Esophagus mucosa (tissue), 1 donor: ENCODE results near the gene SEPTIN1. TPM values are rescaled to one million over a fixed set of nuclear protein-coding genes. Genes with fewer than 3 reads are reported as not detected.

Experiments
- ATAC-seq: fragments of 200-7000 bp; cut with Tn5 transposase; one replicate; pipeline ENCODE4 v1.9.1; 2020
- total RNA-seq: library from RNA; stranded (reverse); gene quantifications from one replicate; pipeline ENCODE4 v1.2.4, GENCODE V29; 2023
- donor health status: DM: yes; HTN: yes; CAD: no.

SEPTIN1 gene
- total RNA-seq, 1 donor from 2014 or later: 2.4 TPM

DNA sequence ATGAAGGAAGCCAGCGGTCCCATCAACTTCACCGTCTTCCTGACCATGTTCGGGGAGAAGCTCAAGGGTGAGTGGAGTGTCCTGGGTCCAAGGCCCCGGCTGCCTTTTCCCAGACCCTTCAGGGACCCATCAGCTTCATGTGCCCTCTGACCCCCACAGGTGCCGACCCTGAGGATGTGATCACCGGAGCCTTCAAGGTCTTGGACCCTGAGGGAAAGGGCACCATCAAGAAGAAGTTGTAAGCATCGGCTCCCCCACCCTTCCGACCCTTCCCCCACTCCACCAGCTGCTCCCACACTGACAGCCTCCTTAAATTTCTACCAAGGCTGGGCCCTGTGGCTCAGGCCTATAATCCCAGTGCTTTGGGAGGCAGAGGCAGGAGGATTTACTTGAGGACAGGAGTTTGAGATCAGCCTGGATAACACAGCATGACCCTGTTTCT, 5.9 kb downstream of the SEPTIN1 start:
- ATAC-seq: no peak

DNA sequence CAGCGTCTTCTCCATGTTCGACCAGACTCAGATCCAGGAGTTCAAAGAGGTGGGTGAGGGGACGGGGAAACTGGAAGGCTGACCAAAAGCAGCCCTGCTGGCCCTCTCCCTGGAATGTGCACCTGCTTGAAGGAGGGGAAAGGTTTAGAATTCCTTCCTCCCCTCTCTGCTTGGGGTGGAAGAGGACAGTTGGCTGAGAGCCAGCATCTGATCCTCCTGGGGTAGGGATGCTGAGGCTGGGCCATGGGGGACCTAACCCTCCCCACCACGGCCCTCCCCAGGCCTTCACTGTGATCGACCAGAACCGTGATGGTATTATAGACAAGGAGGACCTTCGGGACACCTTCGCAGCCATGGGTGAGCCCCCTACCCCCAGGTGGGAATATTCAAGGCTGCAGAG, 6.5 kb downstream of the SEPTIN1 start:
- no peak for ATAC-seq

DNA sequence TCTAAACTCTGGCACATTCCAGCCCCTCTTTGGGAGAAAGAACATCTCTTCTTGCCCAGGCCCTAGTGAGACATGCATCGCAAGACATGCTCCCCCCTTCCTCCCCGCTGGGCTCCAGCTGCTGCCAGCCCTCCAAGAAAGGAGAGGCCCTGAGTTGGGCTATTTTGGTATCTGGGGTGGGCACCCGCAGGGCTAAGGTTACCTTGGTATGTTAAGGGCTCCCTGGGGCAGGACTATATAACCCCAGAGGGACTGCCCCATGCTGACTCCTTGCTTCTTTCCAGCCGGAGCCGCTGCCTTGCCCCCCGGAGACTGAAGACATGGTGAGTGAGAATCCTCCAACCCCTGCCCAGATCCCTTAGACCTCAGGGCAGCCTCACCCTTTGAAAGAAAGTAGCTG, 7.8 kb downstream of the SEPTIN1 start, which contains the start of gene MYL11:
TSS of gene MYL11 (plus strand) at position 265 of the 400 bp plus-strand sequence. CDS start at position 321, 56 bp downstream.
- ATAC-seq: no peak

DNA sequence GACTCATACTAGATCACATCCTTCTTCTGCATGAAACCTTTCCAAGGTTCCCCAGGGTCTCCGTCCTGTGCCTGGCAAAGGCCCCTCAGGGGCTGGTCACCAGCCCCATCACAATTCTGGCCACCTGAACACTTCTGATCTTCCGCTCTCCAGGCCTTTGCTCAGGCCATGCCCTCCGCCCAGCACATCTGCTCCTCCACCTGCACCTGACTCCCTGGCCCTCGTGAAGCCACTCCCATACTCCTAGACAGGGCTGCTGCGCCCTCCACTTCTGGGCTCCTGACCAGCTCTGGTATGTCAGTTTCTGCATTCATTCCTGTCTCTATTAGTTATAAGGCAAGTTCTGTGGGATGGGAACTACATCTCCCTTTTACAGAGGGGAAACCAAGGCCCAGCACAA, 9.6 kb downstream of the SEPTIN1 start:
- ATAC-seq: no peak

DNA sequence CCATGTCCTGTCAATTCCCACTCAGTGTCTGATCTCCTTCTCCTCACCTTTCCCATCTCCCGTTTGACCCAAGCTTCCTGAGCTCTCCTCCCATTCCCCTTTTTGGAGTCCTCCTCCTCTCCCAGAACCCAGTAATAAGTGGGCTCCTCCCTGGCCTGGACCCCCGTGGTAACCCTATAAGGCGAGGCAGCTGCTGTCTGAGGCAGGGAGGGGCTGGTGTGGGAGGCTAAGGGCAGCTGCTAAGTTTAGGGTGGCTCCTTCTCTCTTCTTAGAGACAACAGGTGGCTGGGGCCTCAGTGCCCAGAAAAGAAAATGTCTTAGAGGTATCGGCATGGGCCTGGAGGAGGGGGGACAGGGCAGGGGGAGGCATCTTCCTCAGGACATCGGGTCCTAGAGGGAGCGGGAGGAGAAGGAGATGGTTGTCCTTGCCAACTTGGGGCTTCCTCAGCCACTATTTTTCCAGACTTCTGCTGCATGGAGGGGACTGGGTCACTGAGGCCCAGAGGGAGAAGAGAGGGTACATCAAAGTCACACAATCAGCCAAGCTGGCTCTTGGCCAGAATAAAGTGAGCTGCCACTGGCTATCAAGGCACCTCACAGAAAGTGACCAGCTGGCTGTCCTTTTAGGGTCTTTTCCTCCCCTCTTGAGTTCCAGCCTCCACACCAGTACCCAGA, 10.2 kb downstream of the SEPTIN1 start:
- no peak for ATAC-seq

DNA sequence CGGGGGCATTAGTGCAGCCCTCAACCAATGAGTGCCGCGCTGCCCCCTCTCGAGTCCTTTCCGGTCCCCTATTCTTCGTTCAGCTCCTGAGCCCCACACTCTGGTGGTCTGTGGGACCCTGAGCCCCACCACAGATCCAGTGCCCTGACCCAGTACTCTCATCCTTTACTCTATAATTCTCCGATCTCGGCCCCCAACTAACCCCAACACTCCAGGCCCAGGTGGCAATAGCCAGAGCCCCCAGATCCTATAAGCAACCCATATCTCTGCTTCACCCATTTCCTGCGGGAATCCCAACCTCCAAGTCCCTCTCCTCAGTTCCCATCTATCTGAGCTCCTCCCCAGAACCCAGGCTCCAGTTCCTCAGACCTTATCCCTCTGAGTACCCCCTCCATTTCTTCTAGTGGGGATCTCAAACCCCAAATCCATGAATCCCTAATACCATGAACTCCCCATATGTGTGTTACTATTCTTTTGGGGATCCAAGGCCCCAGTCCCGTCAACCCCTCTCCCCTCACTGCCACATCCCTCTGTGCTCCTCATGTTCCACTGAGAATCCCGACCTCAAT, 11.0 kb downstream of the SEPTIN1 start:
- no peak for ATAC-seq

DNA sequence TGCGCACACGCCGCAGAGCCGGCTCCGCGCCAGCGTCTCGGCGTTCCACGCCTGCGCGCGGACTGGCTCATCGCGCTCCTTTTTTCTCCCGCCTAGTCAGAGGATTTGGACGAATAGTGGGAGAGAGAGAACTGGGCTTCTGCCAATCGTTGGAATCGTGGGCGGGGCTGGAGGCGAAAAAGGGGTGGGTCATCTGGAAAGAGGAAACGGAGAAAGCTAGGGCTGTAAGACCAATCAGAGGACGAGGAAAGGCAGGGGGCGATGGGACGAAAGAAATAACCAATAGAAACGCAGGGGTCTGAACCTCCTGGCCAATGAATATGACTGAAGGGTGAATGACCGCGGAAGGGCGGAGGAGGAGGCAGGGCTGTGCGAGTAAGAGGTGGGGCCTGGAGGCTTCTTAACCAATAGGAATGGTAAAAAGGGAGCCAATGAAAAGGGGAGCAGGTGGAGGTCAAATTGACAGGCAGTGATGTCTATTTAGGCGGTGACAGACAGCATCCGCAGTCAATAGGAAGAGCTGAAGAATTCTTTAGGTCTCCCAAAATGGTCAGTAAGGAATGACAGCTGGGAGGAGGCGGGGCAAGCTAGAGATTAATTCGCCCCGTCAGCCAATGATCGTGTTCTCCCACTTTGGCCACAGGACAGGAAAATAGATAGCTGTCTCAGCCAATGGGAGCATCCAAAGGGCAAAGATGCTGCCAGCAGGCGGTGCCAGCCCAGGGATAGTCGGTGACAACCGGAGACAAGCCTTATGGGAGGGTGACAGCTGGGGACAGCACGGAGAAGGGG, 11.7 kb downstream of the SEPTIN1 start, which contains the start of gene TBC1D10B:
TSS of gene TBC1D10B (minus strand) at position 39 of the 792 bp plus-strand sequence. CDS start 311 bp downstream, outside the sequence.
- peak; percentile 93 for ATAC-seq

DNA sequence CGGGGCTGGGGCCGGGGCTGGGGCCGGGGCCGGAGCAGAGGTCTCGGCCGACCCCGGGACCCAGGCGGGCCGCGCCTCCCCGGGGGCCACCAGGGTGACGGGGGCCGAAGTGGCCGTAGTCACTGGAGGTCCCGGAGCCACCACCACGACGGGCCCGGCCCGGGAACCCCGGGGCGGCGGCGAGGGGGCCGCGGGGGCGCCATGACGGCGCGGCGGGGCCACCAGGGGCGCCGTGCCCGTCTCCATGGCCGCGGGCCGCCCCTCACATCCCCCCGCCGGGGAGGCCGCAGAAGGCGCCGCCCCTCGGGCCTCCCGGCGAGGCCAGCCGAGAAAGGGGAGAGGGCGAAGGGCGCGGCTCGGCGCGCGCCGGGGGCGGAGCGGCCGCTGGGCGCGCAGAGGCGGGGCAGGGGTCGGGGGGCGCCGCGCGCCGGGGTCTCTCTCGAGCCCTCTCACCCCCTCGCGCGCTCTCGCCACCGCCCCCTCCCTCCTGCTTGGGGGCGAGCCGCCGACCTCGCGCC, 12.4 kb downstream of the SEPTIN1 start:
- ATAC-seq: no peak

DNA sequence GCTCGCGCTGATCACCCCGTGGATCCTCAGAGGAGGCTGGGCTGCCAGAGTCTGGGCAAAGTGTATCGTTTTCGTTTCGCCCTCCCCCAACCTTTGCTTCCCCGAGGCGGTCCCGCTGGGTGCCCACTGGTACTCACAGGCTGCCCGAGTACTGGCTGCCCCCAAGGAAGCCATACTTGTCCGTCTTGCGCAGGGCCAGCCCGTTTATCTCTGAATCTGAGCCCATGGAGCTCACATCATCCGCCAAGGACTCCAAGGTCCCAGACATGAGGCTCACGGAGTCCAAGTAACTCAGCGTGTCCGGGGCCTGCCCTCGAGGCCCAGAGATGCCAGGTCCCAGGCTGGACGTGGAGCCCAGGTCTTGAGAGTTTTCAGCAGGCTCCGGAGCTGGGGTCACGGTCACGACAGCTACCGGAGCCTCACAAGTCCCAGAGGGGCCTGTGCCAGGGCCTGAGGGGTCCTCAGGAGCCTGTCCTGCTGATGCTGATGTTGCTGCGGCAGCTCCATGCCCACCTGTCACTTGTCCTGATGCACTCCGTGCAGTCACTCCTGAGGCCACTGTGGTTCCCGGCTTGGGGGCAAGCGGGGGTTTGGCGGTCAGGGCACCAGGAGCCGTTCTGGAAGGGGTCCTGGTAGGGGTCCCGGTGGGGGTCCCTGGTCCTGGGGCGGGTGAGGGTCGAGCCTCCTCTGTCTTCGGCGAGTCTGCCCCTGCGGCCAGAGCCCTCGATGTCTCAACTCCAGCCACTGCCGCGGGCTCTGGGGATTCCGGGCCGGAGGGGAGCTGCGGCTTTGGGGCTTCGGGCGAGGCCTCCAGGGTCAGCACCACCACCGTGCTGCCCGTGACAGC, 13.0 kb downstream of the SEPTIN1 start:
- no peak for ATAC-seq

DNA sequence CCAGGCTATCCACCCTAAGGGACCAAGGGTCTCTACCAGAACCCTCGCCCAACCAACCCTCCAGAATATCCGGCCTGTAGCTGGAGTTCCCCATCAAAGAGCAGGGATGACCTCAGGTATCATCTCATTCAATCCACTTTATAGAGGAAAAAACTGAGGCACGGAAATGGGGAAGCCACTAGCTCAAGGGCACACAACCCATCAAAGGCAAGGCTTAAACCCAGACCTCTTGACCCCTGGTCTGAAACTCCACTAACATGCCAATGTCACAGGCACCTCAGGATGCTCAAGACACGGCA, 13.6 kb downstream of the SEPTIN1 start:
- no peak for ATAC-seq

DNA sequence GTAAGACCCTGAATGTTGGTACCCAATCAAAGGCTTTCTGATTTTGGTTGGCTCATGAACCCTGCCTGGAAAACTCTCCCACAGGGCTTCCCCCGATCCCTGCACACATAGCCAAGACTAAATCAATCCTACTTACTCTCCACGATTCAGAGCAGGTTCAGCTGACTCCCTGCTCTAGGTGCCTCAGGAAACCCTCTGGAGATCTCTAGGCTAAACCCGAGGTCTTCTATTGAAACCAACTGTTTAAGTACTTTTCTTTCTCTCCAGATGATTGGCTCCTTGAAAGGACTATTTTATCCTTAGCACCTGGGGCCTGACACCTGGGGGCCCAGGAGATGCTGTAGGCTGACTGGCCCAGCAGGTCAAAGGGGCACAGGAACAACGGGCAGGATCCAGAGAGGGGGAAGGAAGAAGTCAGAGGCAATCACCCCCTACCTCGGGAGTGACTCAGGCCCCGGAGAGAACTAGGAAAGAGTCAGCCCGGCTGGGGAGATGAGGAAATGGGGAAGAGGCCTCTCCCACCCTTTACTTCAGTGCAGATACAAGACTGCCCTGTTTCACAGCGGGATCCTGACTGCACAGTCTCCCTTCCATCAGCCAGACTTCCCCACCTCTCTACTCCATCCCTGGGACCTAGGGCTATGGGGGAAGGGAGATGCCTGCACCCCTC, 14.1 kb downstream of the SEPTIN1 start:
- ATAC-seq: no peak

DNA sequence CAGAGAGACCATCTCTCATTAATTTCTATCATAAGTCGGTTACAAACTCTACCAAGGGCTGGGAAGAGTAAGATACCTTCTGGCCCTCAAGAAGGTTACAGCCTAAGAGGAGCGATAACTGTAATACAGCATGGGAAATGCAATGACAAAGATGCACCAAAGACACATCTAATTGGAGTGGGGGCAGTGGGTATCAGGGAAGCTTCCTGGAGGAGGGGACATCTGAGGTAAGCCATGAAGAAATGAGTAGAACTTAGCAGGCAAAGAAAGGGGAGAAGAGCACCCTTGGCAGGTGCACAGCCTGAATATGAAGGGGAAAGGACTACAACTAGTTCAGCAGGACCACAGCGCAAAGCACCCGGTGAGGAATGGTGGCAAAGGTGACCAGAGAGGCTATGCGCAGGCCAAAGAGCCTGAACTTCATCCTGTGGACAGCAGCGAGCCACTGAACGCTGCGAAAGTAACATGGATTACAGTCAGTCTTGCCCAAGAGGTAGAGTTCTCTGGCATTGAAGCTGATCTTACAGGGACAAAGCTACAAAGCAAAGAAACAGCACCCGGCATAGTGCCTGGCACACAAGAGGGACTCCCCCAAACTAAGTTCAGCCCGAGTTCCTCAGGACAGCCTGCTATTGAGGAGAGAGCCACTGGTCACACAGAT, 14.9 kb downstream of the SEPTIN1 start:
- no peak for ATAC-seq

DNA sequence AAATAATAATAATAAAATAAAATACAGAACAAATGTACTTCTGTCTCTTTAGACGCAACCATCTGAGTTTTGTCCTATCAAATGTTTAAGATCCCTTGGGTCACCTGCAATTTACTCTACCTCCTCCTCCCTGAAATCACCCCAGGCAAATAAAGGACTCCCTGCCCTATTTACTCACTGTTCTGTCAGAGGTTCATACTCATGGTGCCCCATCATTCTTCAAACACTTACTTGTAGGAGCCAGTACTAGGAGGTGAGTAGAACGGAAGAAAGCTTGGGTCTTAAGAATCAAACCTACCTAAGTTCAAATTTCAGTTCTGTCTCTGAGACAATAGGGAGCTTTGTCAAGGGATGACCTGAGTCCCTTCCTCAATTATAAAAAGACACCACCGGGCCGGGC, 15.8 kb downstream of the SEPTIN1 start:
- no peak for ATAC-seq

DNA sequence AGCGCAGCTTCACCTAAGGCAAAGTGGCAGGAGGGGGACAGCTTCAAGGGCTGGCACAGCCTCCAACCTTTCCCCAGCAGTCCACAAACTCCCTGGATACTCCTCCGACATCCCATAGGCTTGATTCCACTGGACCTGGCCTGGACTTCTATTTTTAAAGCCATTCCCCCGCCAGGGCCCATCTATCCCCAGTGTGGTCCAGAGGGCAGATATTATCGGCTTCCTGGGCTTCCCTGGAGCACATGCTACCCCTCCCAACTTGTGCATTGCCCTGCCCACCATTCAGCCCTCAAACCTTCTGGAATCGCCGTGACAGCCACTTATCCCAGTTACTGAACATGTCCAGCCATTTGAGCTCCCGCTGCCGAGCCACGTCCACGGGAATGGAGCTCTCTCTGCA, 17.2 kb downstream of the SEPTIN1 start:
- no peak for ATAC-seq

DNA sequence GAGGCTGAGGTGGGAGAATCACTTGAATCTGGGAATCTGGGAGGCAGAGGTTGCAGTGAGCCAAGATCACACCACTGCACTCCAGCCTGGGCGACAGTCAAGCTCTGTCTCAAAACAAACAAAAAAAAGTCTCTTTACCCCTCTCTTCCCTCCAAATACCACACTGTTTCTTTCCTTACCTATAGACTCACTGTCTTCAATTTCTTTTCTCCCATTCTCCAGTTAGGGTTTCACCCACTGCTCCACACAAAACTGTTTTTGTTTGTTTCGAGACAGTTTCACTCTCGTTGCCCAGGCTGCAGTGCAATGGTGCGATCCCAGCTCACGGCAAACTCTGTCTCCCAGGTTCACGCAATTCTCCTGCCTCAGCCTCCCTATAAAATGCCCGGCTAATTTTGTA, 21.2 kb downstream of the SEPTIN1 start:
- no peak for ATAC-seq

DNA sequence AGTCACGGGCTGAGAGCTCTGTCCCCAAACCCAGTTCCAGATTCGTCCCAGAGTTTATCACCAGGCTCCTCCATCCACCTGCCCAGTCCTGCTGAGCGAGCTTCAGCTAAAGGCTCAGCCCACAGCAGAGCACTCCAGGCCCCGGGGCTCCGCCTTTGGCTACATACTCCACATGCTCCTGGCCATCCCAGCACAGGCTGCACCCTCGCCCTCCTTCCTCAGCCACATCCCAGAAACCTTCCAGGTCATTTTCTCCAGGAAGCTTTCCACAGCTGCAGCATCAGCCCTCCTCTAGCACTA, 22.5 kb downstream of the SEPTIN1 start:
- no peak for ATAC-seq

DNA sequence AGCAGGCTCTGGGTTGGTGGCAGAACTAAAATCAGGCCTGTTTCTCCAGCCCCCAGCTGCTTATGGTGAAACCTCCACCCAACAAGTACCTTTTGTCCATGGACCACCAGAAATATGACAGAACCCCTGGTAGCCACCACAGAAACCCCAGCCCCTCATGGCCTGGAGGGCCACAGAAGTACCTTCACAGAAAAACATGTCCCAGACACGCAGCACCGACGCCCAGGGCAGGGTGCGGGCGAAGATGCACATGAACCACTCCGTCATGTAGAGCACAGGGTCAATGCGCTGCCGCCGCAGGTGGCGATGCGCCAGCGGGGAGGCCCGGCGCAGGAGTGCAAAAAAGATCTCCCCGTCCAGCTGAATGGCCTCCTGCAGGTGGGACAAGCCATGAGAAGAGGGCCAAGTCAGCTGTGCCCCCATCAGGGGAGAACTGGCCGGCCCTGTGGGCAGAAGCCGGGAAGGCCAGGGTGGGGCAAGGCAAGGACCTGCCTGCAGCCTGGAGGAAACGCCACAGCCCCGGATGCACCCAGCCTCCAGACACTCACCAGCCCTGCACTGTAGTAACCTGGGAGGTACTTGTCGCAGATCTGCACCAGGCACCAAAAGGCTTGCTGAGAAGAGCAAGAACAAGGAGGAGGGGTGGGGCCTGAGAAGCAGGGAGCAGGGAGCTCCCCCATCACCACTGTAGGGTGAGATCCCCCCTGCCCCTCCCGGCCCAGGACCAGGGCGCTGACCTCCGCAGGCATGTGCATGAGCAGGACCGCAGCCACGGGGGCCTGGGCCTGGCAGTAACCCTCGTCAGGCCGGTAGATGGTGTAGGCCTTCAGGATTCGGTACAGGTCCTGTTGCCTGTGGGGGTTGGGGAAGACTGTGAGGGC, 23.1 kb downstream of the SEPTIN1 start:
- ATAC-seq: no peak

DNA sequence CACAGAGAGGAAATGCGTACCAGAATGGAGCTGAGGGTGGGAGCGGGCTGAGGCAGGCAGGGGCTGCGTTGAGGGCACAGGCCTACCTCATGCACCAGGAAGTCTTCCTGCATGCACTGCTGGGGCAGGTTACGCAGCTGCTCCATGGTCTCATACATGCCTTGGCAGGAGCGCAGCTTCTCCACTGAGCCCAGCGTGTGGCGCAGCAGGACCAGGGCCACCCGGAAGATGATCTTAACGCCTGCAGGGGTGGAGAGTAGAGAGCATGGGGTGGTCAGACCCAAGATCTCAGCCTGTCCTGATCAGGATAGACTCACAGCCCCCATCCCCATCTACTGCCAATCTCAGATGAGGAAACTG, 23.8 kb downstream of the SEPTIN1 start:
- ATAC-seq: no peak

DNA sequence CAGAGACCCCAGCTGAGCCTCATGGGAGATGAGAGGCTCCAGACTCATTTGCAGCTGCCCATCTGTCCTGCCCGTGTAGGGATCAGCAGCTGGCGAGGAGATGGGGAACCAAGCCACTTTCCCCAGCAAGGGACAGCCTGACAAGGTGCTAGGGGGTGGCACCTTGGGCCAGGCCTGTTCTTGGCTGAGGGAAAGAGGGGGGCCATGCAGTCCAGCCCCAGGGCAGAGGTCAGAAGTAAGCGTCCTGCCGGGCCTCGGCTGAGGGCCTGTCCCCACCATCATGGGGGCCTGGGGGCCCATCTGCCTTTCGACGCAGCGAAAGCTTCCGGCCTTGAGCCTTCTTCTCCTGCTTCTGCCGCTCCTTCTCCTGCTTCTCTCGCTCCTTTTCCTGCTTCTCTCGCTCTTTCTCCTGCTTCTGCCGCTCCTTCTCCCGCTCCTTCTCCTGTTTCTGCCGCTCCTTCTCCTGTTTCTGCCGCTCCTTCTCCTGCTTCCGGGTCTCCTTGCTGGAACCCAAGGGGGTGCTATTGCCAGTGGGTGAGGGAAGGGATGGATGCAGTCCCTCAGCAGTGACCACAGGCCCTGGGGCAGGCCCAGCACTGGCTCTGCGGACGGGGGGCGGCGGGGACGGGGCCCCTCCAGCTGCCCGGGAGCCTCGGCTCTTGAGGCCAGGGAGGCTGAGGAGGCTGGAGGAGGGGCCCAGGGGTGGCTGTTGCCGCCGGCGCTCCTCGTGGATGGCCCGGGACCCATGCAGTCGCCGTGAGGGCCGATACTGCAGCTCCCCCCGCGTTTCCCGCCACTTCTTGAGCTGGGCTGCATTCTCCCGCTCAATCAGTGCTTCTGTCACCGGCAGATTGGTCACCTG, 24.4 kb downstream of the SEPTIN1 start:
- no peak for ATAC-seq
